Esophagus squamous epithelium (tissue), 4 donors: Measurements from ENCODE around the gene NGDN.

Source experiments
- POLR2A ChIP-seq, 4 donors: fragments of 450-650 bp; IDR thresholded peaks; one replicate each; pipeline ENCODE4 v1.6.1; 2017; ENCODE audit warnings: antibody characterized with exemption in 4 of 4, mild to moderate bottlenecking in 4 of 4, moderate library complexity in 3 of 4
- TF ChIP-seq, protein P1 (sequence below), 6 experiments: fragments of 450-650 bp in 4 of 6; fragments of 200-600 bp in 2 of 6; sonication (generic) in 2 of 6; IDR thresholded peaks; one replicate each; pipeline ENCODE4 v1.5.1; 2016 to 2019; ENCODE audit warnings: antibody characterized with exemption in 6 of 6, mild to moderate bottlenecking in 4 of 6, moderate library complexity in 4 of 6

DNA sequence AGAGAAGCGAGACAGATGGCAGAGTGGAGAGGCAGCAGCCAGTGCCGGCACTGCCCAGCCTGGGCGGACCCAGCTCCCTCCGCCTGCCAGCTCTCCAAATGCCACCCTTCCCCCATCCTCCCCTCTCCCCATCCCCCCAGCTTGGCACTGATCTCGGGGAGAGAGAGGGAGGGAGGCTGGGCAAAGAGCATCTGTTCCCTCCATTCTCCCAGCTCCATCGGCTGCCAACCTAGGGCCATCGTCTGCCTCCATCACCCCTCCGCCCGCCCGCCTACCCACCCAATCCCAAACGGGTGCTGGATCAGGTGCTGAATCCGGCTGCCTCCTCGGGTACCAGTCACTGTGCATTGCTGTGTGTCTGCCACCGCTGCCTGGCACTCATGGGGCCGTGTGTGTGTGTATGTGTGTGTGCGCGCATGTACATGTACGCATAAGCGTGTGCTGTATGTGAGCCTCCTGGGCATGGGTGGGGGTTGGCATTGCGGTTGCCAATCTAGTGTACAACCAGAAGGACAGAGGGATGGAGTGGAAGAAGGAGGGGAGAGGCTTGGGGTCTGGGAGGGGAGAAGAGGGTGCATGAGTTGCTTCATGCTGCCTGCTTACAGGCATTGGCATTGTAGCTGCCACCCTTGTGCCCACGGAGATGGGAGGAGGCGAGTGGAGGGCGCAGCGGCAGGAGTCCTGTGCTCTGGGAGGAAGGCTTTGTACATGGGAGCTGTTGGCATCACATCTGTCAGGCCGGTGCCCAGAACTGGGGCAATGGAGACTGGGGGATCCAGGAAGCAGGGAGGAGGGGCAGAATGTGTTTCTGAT, 43.7 kb downstream of the NGDN start:
- TF ChIP-seq, protein P1, sequence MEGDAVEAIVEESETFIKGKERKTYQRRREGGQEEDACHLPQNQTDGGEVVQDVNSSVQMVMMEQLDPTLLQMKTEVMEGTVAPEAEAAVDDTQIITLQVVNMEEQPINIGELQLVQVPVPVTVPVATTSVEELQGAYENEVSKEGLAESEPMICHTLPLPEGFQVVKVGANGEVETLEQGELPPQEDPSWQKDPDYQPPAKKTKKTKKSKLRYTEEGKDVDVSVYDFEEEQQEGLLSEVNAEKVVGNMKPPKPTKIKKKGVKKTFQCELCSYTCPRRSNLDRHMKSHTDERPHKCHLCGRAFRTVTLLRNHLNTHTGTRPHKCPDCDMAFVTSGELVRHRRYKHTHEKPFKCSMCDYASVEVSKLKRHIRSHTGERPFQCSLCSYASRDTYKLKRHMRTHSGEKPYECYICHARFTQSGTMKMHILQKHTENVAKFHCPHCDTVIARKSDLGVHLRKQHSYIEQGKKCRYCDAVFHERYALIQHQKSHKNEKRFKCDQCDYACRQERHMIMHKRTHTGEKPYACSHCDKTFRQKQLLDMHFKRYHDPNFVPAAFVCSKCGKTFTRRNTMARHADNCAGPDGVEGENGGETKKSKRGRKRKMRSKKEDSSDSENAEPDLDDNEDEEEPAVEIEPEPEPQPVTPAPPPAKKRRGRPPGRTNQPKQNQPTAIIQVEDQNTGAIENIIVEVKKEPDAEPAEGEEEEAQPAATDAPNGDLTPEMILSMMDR (IDR thresholded peaks at IDR 0.05): no peak
- no peak for TF ChIP-seq POLR2A (IDR thresholded peaks at IDR 0.05)
